Tracheal epithelial cell (primary cell): ENCODE results near the gene IQSEC3. TPM values are rescaled to one million over a fixed set of nuclear protein-coding genes. Genes with fewer than 3 reads are reported as not detected.

ENCODE experiments used
- total RNA-seq: library from RNA; depleted of rRNA; stranded (reverse); fragments of >200 nt; gene quantifications from 2 replicates; pipeline ENCODE4 v1.2.1, GENCODE V29; 2014

The IQSEC3 gene
- not detected in 2 replicates for total RNA-seq

GRCh38 chr12:66428-66781 is at the start of gene IQSEC3:
Gene IQSEC3 (plus strand): TSS chr12:66767. CDS start chr12:66883, 116 bp downstream.

GRCh38 chr12:214003-214741 is 147.6 kb downstream of the IQSEC3 start, which contains the start of gene SLC6A12:
Gene SLC6A12 (minus strand): TSS chr12:214157. CDS start chr12:209986, 4,171 bp downstream.

Other genes starting within 250 kb of the IQSEC3 start
- gene SLC6A12, start 147.4 kb downstream of the IQSEC3 start, total RNA-seq: 0.48 TPM in 1 of 2 replicates, not detected in the other
- gene SLC6A13, start 196.1 kb downstream of the IQSEC3 start, total RNA-seq: 0.48 TPM in 1 of 2 replicates, not detected in the other